ENCODE results near the gene DOP1B.

DOP1B gene

DNA sequence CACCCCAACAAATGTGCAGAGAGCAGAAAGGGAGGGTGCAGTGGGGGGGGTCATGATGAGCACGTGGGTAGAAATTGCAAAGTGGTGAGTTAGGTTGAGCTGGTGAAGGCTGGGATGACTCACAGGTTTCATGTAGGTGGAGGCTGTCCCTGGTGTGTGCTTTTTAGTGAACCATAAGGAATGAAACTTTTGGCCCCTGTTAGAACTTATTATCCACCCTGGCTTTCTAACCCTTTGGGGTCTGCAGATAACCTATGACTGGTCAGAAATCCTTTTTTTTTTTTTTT lies 46.9 kb downstream of the DOP1B start:
- peaks cover 33% of the 10 kb centered on the region for H3K4me1 ChIP-seq (ENCODE audit: control insufficient read depth, insufficient read depth, low read depth, low read length)
- no peak overlapping the region for H4K91ac ChIP-seq (ENCODE audit: low read length)
- H3K23ac ChIP-seq (ENCODE audit: low read length in 2 of 2) = no peak overlapping the region
- no peak overlapping the region for H2BK12ac ChIP-seq (ENCODE audit: low read length in 2 of 2)
- H3K4me3 ChIP-seq (ENCODE audit: insufficient read depth in 1 of 2, low read depth in 1 of 2, low read length in 2 of 2) = peak overlapping the region in 1 of 2 experiments; percentile 43
- H2BK120ac ChIP-seq (ENCODE audit: low read depth, low read length) = no peak overlapping the region
- H2AFZ ChIP-seq (ENCODE audit: low read depth, low read length) = no peak overlapping the region
- peaks cover 7% of the 10 kb centered on the region for H3K79me1 ChIP-seq (replicated peaks; ENCODE audit: low read length, poor library complexity, severe bottlenecking)
- no peak overlapping the region for H4K8ac ChIP-seq (ENCODE audit: low read length)
- no peaks in the 10 kb centered on the region for H3K27me3 ChIP-seq (ENCODE audit: control insufficient read depth in 1 of 2, insufficient read depth in 1 of 2, low read length in 2 of 2)
- DNase-seq = peak; percentile 74
- H3K9ac ChIP-seq (ENCODE audit: low read length) = peak overlapping the region; percentile 73
- H3K4ac ChIP-seq (ENCODE audit: low read depth in 1 of 2, low read length in 2 of 2) = no peak overlapping the region
- no peak overlapping the region for H3K14ac ChIP-seq (ENCODE audit: low read length in 2 of 2)
- no peak overlapping the region for H2BK15ac ChIP-seq (ENCODE audit: low read depth, poor library complexity, severe bottlenecking)
- peak overlapping the region; percentile 80 for H3K27ac ChIP-seq (ENCODE audit: low read length, poor library complexity, severe bottlenecking)
- H2BK5ac ChIP-seq (ENCODE audit: low read depth, low read length, poor library complexity, severe bottlenecking) = no peak overlapping the region
- no peak overlapping the region for H3K4me2 ChIP-seq (ENCODE audit: low read length, poor library complexity, severe bottlenecking)
- no peaks in the 10 kb centered on the region for H3K9me3 ChIP-seq (ENCODE audit: control insufficient read depth, low read length)
- H2AK5ac ChIP-seq (ENCODE audit: low read length, severe bottlenecking) = no peak overlapping the region
- WGBS = 0% methylated on average over 1 of the region's 1 CpG
- H3K36me3 ChIP-seq (ENCODE audit: control insufficient read depth in 1 of 2, insufficient read depth in 2 of 2, low read depth in 1 of 2, low read length in 2 of 2) = peaks cover 15 to 23% of the 10 kb centered on the region in 2 experiments
- no peak overlapping the region for H3K18ac ChIP-seq (ENCODE audit: low read depth in 1 of 2, low read length in 2 of 2)

DNA sequence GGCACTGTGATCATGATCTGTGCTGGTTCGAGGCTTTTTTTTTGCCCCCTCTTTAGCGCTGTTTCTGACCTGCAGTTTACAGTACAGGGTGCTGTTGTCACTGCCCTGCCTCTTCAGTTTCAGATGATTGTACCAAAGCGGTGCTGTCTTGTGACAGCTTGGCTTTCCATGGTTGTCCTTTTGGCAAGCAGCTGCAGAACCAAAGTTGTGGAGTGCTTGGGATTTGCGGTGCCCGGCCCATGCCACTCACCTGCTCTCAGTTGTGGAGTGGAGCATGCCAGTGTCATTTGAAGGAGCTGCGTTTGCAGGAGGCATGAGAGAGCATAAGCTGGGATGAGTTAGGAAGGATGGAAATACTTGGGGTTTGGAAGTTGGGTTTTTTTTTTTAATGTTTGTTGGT lies 48.4 kb downstream of the DOP1B start:
- Histone ChIP-seq H3K9me3 (ENCODE audit: control insufficient read depth, low read length) (no peaks in the 10 kb centered on the region), H3K27ac (ENCODE audit: low read length, poor library complexity, severe bottlenecking) (no peak overlapping the region), H3K23ac (ENCODE audit: low read length in 2 of 2) (no peak overlapping the region), H2BK120ac (ENCODE audit: low read depth, low read length) (no peak overlapping the region), H3K14ac (ENCODE audit: low read length in 2 of 2) (no peak overlapping the region), H3K79me1 (replicated peaks; ENCODE audit: low read length, poor library complexity, severe bottlenecking) (peaks cover 4% of the 10 kb centered on the region), H3K27me3 (ENCODE audit: control insufficient read depth in 1 of 2, insufficient read depth in 1 of 2, low read length in 2 of 2) (no peaks in the 10 kb centered on the region), H3K36me3 (ENCODE audit: control insufficient read depth in 1 of 2, insufficient read depth in 2 of 2, low read depth in 1 of 2, low read length in 2 of 2) (peaks cover 14 to 18% of the 10 kb centered on the region in 2 experiments), H3K4me1 (ENCODE audit: control insufficient read depth, insufficient read depth, low read depth, low read length) (peaks cover 38% of the 10 kb centered on the region), H2BK12ac (ENCODE audit: low read length in 2 of 2) (no peak overlapping the region), H3K9ac (ENCODE audit: low read length) (no peak overlapping the region), H3K4me3 (ENCODE audit: insufficient read depth in 1 of 2, low read depth in 1 of 2, low read length in 2 of 2) (no peak overlapping the region), H4K8ac (ENCODE audit: low read length) (no peak overlapping the region), H3K4ac (ENCODE audit: low read depth in 1 of 2, low read length in 2 of 2) (no peak overlapping the region), H3K4me2 (ENCODE audit: low read length, poor library complexity, severe bottlenecking) (no peak overlapping the region), H4K91ac (ENCODE audit: low read length) (no peak overlapping the region), H2AFZ (ENCODE audit: low read depth, low read length) (no peak overlapping the region), H2AK5ac (ENCODE audit: low read length, severe bottlenecking) (peak overlapping the region; percentile 88), H2BK5ac (ENCODE audit: low read depth, low read length, poor library complexity, severe bottlenecking) (no peak overlapping the region), H2BK15ac (ENCODE audit: low read depth, poor library complexity, severe bottlenecking) (no peak overlapping the region), H3K18ac (ENCODE audit: low read depth in 1 of 2, low read length in 2 of 2) (no peak overlapping the region)
- 96% methylated on average over 6 of the region's 6 CpGs for WGBS
- no peak for DNase-seq

DNA sequence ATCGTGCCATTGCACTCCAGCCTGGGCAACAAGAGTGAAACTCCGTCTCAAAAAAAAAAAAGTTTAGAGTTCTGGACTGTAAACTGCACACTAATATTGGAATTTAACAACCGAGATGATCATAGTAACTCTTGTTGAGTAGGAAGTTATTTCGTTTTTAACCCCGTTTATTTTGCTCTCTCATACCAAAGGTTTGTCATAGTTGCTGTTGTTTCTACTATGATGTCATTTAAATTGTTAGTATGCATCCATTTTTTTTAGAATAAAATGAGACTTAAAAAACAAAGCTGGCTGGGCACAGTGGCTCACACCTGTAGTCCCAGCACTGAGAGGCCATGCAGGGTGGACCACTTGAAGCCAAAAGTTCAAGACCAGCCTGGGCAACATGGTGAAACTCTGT lies 49.3 kb downstream of the DOP1B start:
- no peak overlapping the region for H4K91ac ChIP-seq (ENCODE audit: low read length)
- peaks cover 4% of the 10 kb centered on the region for H3K79me1 ChIP-seq (replicated peaks; ENCODE audit: low read length, poor library complexity, severe bottlenecking)
- H3K18ac ChIP-seq (ENCODE audit: low read depth in 1 of 2, low read length in 2 of 2) = no peak overlapping the region
- no peak overlapping the region for H2BK15ac ChIP-seq (ENCODE audit: low read depth, poor library complexity, severe bottlenecking)
- no peak overlapping the region for H2AFZ ChIP-seq (ENCODE audit: low read depth, low read length)
- H3K27ac ChIP-seq (ENCODE audit: low read length, poor library complexity, severe bottlenecking) = peak overlapping the region; percentile 36
- H2BK120ac ChIP-seq (ENCODE audit: low read depth, low read length) = no peak overlapping the region
- H3K36me3 ChIP-seq (ENCODE audit: control insufficient read depth in 1 of 2, insufficient read depth in 2 of 2, low read depth in 1 of 2, low read length in 2 of 2) = peaks cover 7 to 13% of the 10 kb centered on the region in 2 experiments
- no peak overlapping the region for H3K23ac ChIP-seq (ENCODE audit: low read length in 2 of 2)
- H2BK5ac ChIP-seq (ENCODE audit: low read depth, low read length, poor library complexity, severe bottlenecking) = no peak overlapping the region
- H3K4me1 ChIP-seq (ENCODE audit: control insufficient read depth, insufficient read depth, low read depth, low read length) = peaks cover 43% of the 10 kb centered on the region
- H3K4me2 ChIP-seq (ENCODE audit: low read length, poor library complexity, severe bottlenecking) = no peak overlapping the region
- H3K27me3 ChIP-seq (ENCODE audit: control insufficient read depth in 1 of 2, insufficient read depth in 1 of 2, low read length in 2 of 2) = no peaks in the 10 kb centered on the region
- no peak overlapping the region for H4K8ac ChIP-seq (ENCODE audit: low read length)
- H2BK12ac ChIP-seq (ENCODE audit: low read length in 2 of 2) = no peak overlapping the region
- no peak overlapping the region for H3K4me3 ChIP-seq (ENCODE audit: insufficient read depth in 1 of 2, low read depth in 1 of 2, low read length in 2 of 2)
- no peak overlapping the region for H3K9ac ChIP-seq (ENCODE audit: low read length)
- no peak overlapping the region for H3K4ac ChIP-seq (ENCODE audit: low read depth in 1 of 2, low read length in 2 of 2)
- no peaks in the 10 kb centered on the region for H3K9me3 ChIP-seq (ENCODE audit: control insufficient read depth, low read length)
- H2AK5ac ChIP-seq (ENCODE audit: low read length, severe bottlenecking) = no peak overlapping the region
- no peak for DNase-seq
- WGBS = 100% methylated on average over 3 of the region's 5 CpGs
- H3K14ac ChIP-seq (ENCODE audit: low read length in 2 of 2) = no peak overlapping the region
